HepG2 (cell line): ENCODE measurements around the gene AUTS2. TPM values are rescaled to one million over a fixed set of nuclear protein-coding genes. Genes with fewer than 3 reads are reported as not detected.

ENCODE experiments used
- ATAC-seq: fragments of 200-7000 bp; cut with Tn5 transposase; 3 replicates; pipeline ENCODE4 v1.9.1; 2020; ENCODE audit warnings: mild to moderate bottlenecking, moderate library complexity
- BruUV-seq: library from RNA; stranded (reverse); fragments of 400-500 nt; replicated peaks from 2 replicates; lab custom pipeline; 2021; lab: Mats Ljungman, UMichigan
- CTCF ChIA-PET: fragments of 300-600 bp; formaldehyde crosslinking; extraction: SDS; loops from one replicate; lab custom pipeline; 2021; ENCODE audit warnings: low total read pairs, inconsistent platforms, low intra/inter-chr PET ratio; lab: Yijun Ruan, JAX
- POLR2A ChIA-PET: fragments of 350-600 bp; sonication (Branson Sonifier 250); formaldehyde crosslinking; loops from one replicate; lab custom pipeline; 2020; ENCODE audit warnings: antibody characterized with exemption, inconsistent platforms; lab: Yijun Ruan, JAX
- DNase-seq: peaks from one replicate; pipeline ENCODE4 v3.0.0-alpha.2; 2015; ENCODE audit warnings: low spot score
- FAIRE-seq: peaks from 3 replicates; lab custom pipeline; 2011; peaks lifted over from hg19 to GRCh38; lab: Jason Lieb, UNC
- H2AFZ ChIP-seq: one replicate; pipeline ENCODE4 v1.6.1; 2011; ENCODE audit warnings: low read length, inconsistent platforms
- H3K27ac ChIP-seq: fragments of 300-600 bp; 3 replicates; pipeline ENCODE4 v1.8.0; 2011; ENCODE audit warnings: mixed run types, mild to moderate bottlenecking, mixed read lengths, low read length, inconsistent platforms; ENCODE audit not compliant: insufficient read depth; ENCODE audit errors: extremely low read length
- H3K27me3 ChIP-seq, 2 experiments: fragments of 200-600 bp in 1 of 2; 2 replicates in 1 of 2; 3 replicates in 1 of 2; pipeline versions ENCODE4 v1.6.0 to v1.8.0; 2011; ENCODE audit warnings: low read length in 2 of 2, mild to moderate bottlenecking in 2 of 2, moderate library complexity in 2 of 2, inconsistent platforms in 1 of 2; ENCODE audit not compliant: insufficient read depth in 2 of 2, control insufficient read depth in 1 of 2
- H3K36me3 ChIP-seq, 2 experiments: fragments of 200-600 bp in 1 of 2; replicated peaks in 1 of 2; 2 replicates in 1 of 2; 3 replicates in 1 of 2; pipeline versions ENCODE4 v1.5.1 to v1.8.0; 2011; ENCODE audit warnings: low read length in 2 of 2, inconsistent platforms in 1 of 2; ENCODE audit not compliant: insufficient read depth in 2 of 2, control insufficient read depth in 1 of 2
- H3K4me1 ChIP-seq: 2 replicates; pipeline ENCODE4 v1.5.1; 2012; ENCODE audit warnings: low read length, inconsistent platforms; ENCODE audit not compliant: insufficient read depth
- H3K4me2 ChIP-seq: 2 replicates; pipeline ENCODE4 v1.6.0; 2011; ENCODE audit warnings: low read depth, low read length, inconsistent platforms
- H3K4me3 ChIP-seq, 3 experiments: fragments of 200-600 bp in 1 of 3; sonication (generic), shearing (Covaris generic) in 1 of 3; replicated peaks in 1 of 3; 2 replicates each; pipeline ENCODE4 v1.5.1; 2011 to 2016; ENCODE audit warnings: low read length in 3 of 3, inconsistent platforms in 2 of 3, low read depth in 2 of 3, mild to moderate bottlenecking in 2 of 3, control low read depth in 1 of 3, mixed read lengths in 1 of 3; ENCODE audit not compliant: insufficient read depth in 1 of 3
- H3K79me2 ChIP-seq: one replicate; pipeline ENCODE4 v1.6.1; 2011; ENCODE audit warnings: low read length, inconsistent platforms; ENCODE audit not compliant: insufficient read depth
- H3K9ac ChIP-seq: 2 replicates; pipeline ENCODE4 v1.6.0; 2011; ENCODE audit warnings: mild to moderate bottlenecking, low read depth, low read length, inconsistent platforms; ENCODE audit not compliant: insufficient read depth
- H3K9me3 ChIP-seq: 2 replicates; pipeline ENCODE4 v1.5.1; 2012; ENCODE audit warnings: mild to moderate bottlenecking, low read length
- H4K20me1 ChIP-seq: 2 replicates; pipeline ENCODE4 v1.6.0; 2011; ENCODE audit warnings: inconsistent platforms, mild to moderate bottlenecking, low read length, moderate library complexity; ENCODE audit not compliant: insufficient read depth
- AHDC1 ChIP-seq: sonication (generic); formaldehyde crosslinking; IDR thresholded peaks from 2 replicates; pipeline ENCODE4 v1.5.1; 2020; ENCODE audit warnings: mild to moderate bottlenecking, missing genetic modification reagents, borderline replicate concordance
- CC2D1A ChIP-seq: sonication (generic); formaldehyde crosslinking; IDR thresholded peaks from 2 replicates; pipeline ENCODE4 v1.8.1; 2023; ENCODE audit warnings: mild to moderate bottlenecking, missing genetic modification reagents
- KLF13 ChIP-seq: sonication (generic); formaldehyde crosslinking; IDR thresholded peaks from 2 replicates; pipeline ENCODE4 v1.4.0; 2020; ENCODE audit warnings: mild to moderate bottlenecking, missing genetic modification reagents
- MATR3 ChIP-seq: sonication (generic); formaldehyde crosslinking; IDR thresholded peaks from 2 replicates; pipeline ENCODE4 v1.4.0; 2020; ENCODE audit warnings: missing genetic modification reagents
- MTF2 ChIP-seq: sonication (generic); formaldehyde crosslinking; IDR thresholded peaks from 2 replicates; pipeline ENCODE4 v1.5.0; 2020; ENCODE audit warnings: missing genetic modification reagents, borderline replicate concordance
- PAF1 ChIP-seq: IDR thresholded peaks from 2 replicates; pipeline ENCODE4 v1.6.1; 2016; ENCODE audit warnings: missing genetic modification reagents, missing compliant biosample characterization
- PHF21A ChIP-seq: sonication (generic); formaldehyde crosslinking; IDR thresholded peaks from 2 replicates; pipeline ENCODE4 v1.5.0; 2020; ENCODE audit warnings: mild to moderate bottlenecking, missing genetic modification reagents
- SIN3B ChIP-seq: fragments of 150-350 bp; IDR thresholded peaks from 2 replicates; pipeline ENCODE4 v1.6.1; 2014; ENCODE audit warnings: low read length
- SP2 ChIP-seq: sonication (generic); formaldehyde crosslinking; IDR thresholded peaks from 2 replicates; pipeline ENCODE4 v1.5.1; 2020; ENCODE audit warnings: mild to moderate bottlenecking, missing genetic modification reagents
- ZFP1 ChIP-seq: IDR thresholded peaks from 2 replicates; pipeline ENCODE4 v1.6.1; 2016
- ZFP41 ChIP-seq: sonication (generic); formaldehyde crosslinking; IDR thresholded peaks from 2 replicates; pipeline ENCODE4 v1.4.0; 2020; ENCODE audit warnings: mild to moderate bottlenecking, missing genetic modification reagents, borderline replicate concordance
- ZFP82 ChIP-seq: sonication (generic); formaldehyde crosslinking; IDR thresholded peaks from 2 replicates; pipeline ENCODE4 v1.5.1; 2020; ENCODE audit warnings: mild to moderate bottlenecking, missing genetic modification reagents, borderline replicate concordance
- ZNF563 ChIP-seq: sonication (generic); formaldehyde crosslinking; IDR thresholded peaks from 2 replicates; pipeline ENCODE4 v1.8.0; 2022; ENCODE audit warnings: mild to moderate bottlenecking, moderate library complexity, missing genetic modification reagents
- ZNF615 ChIP-seq: sonication (generic); formaldehyde crosslinking; IDR thresholded peaks from 2 replicates; pipeline ENCODE4 v1.5.0; 2020; ENCODE audit warnings: mild to moderate bottlenecking, missing genetic modification reagents, borderline replicate concordance
- ZNF619 ChIP-seq: sonication (generic); formaldehyde crosslinking; IDR thresholded peaks from 2 replicates; pipeline ENCODE4 v1.4.0; 2020; ENCODE audit warnings: mild to moderate bottlenecking, missing genetic modification reagents
- ZNF660 ChIP-seq: sonication (generic); formaldehyde crosslinking; IDR thresholded peaks from 2 replicates; pipeline ENCODE4 v1.5.1; 2020; ENCODE audit warnings: mild to moderate bottlenecking, low read depth, missing genetic modification reagents, borderline replicate concordance
- ZNF777 ChIP-seq: sonication (generic); formaldehyde crosslinking; IDR thresholded peaks from 2 replicates; pipeline ENCODE4 v1.4.0; 2020; ENCODE audit warnings: missing genetic modification reagents
- ZNF878 ChIP-seq: sonication (generic); formaldehyde crosslinking; IDR thresholded peaks from 2 replicates; pipeline ENCODE4 v1.8.1; 2023; ENCODE audit warnings: mild to moderate bottlenecking, missing genetic modification reagents, moderate library complexity
- WGBS: methylation state at CpG from one replicate; pipeline ENCODE4 v1.1.6; 2017; ENCODE audit warnings: low lambda C conversion rate; 5-methylcytosine and 5-hydroxymethylcytosine counted together
- in situ Hi-C: cut with HindIII; loops from 2 replicates; pipeline ENCODE4 v1.10.0; 2017; ENCODE audit warnings: low pct_unique_long_range_greater_than_20kb; ENCODE audit not compliant: extremely low pct_ligation_motif_present
- intact Hi-C: fragments of 100-400 bp; cut with micrococcal nuclease; formaldehyde crosslinking; loops from one replicate; pipeline ENCODE4 v1.10.0; 2022; ENCODE audit not compliant: unreplicated experiment
- polyA plus RNA-seq, 8 experiments: library from polyadenylated mRNA; depleted of rRNA in 3 of 8; stranded (reverse) in 7 of 8; unstranded in 1 of 8; fragments of >200 nt; fragmentation: Illumina TruSeq in 4 of 8; extraction: Trizol in 4 of 8; gene quantifications; 2 replicates each; pipeline versions ENCODE4 v1.2.1 to v1.2.3, GENCODE V29; 2011 to 2016; ENCODE audit warnings: low read depth in 4 of 8, missing spikeins in 1 of 8, mixed read lengths in 1 of 8; ENCODE audit not compliant: insufficient read depth in 1 of 8
- total RNA-seq, 5 experiments: library from RNA; depleted of rRNA; stranded (reverse); fragments of >200 nt; fragmentation: Illumina TruSeq; extraction: Trizol; gene quantifications; 2 replicates each; pipeline ENCODE4 v1.2.3, GENCODE V29; 2016; ENCODE audit warnings: low read depth in 1 of 5

Gene AUTS2
- total and polyA plus RNA-seq, 2 of the 13 experiments (the other 11 are each of a cell fraction or from before 2014, with no cell fraction given) = 0.38 TPM; not detected in 1

GRCh38 chr7:69749372-69749979 lies 151.2 kb downstream of the AUTS2 start:
- H3K9me3 ChIP-seq = no peaks in the 10 kb centered on the region
- H2AFZ ChIP-seq = no peak overlapping the region
- intact Hi-C loops (no loop called here), in situ Hi-C loops (no loop called here)
- FAIRE-seq = no peak
- ChIA-PET CTCF (no interaction called here), POLR2A (no interaction called here)
- no peak overlapping the region for H3K4me3 ChIP-seq
- no peak overlapping the region for H3K9ac ChIP-seq
- H3K27ac ChIP-seq = no peak overlapping the region
- DNase-seq = no peak
- ATAC-seq = no peak
- no peaks in the 10 kb centered on the region for H3K36me3 ChIP-seq
- no peaks in the 10 kb centered on the region for H3K79me2 ChIP-seq
- no peaks in the 10 kb centered on the region for H3K27me3 ChIP-seq
- TF ChIP-seq PHF21A (CRISPR knock-in tag) = no peak
- TF ChIP-seq ZFP1 (CRISPR knock-in tag) = no peak
- TF ChIP-seq AHDC1 (CRISPR knock-in tag) = no peak
- TF ChIP-seq MTF2 (CRISPR knock-in tag) = no peak
- no peak for TF ChIP-seq SIN3B
- TF ChIP-seq ZNF777 (CRISPR knock-in tag) = no peak
- TF ChIP-seq KLF13 (CRISPR knock-in tag) = no peak
- no peak for TF ChIP-seq ZFP41 (CRISPR knock-in tag)
- no peak for TF ChIP-seq MATR3
- no peak for TF ChIP-seq ZNF615
- no peak for TF ChIP-seq ZNF660 (CRISPR knock-in tag)
- TF ChIP-seq SP2 (CRISPR knock-in tag) = no peak
- no peak for TF ChIP-seq PAF1
- no peak for TF ChIP-seq ZNF878 (CRISPR knock-in tag)
- no peak for TF ChIP-seq ZFP82 (CRISPR knock-in tag)
- TF ChIP-seq CC2D1A (CRISPR knock-in tag) = no peak
- no peak for TF ChIP-seq ZNF563
- no peak for TF ChIP-seq ZNF619 (CRISPR knock-in tag)
- no peaks in the 10 kb centered on the region for H4K20me1 ChIP-seq
- no peaks in the 10 kb centered on the region for H3K4me1 ChIP-seq
- no TSS peak for BruUV-seq
- no peak overlapping the region for H3K4me2 ChIP-seq
- 64% methylated on average over 7 of the region's 7 CpGs for WGBS
